Stimulated activated CD8-positive, alpha-beta memory T cell treated with anti-CD3 and anti-CD28 coated beads, Interleukin-4, amount 100 ng/mL, for 1 hour (primary cell): Measurements from ENCODE around the gene CFAP97D1.
A peak's percentile ranks its signal among the peaks of the same experiment; 100 is the strongest.

Experiments used
- DNase-seq, 2 donors: peaks; one replicate each; pipeline ENCODE4 v3.0.0-alpha.2; 2020; ENCODE audit warnings: low read depth in 2 of 2, low spot score in 1 of 2

CFAP97D1 gene

GRCh38 chr17:43780135-43780534, at the start of gene CFAP97D1:
CFAP97D1 (plus strand) TSS chr17:43780435; CDS start chr17:43780463, 28 bp downstream.
- no peak for DNase-seq

GRCh38 chr17:43732958-43733357, 47.3 kb upstream of the CFAP97D1 start:
- DNase-seq: no peak

GRCh38 chr17:43733956-43734355, 46.3 kb upstream of the CFAP97D1 start:
- DNase-seq: no peak

- DNase-seq: no peak
Observed at GRCh38 chr17:43734376-43734775, 45.9 kb upstream of the CFAP97D1 start.

GRCh38 chr17:43736389-43736788, 43.8 kb upstream of the CFAP97D1 start:
- DNase-seq: no peak

- DNase-seq: no peak
Observed at GRCh38 chr17:43737722-43738121, 42.5 kb upstream of the CFAP97D1 start.

GRCh38 chr17:43740541-43740940, 39.7 kb upstream of the CFAP97D1 start:
- no peak for DNase-seq

GRCh38 chr17:43741636-43742035, 38.6 kb upstream of the CFAP97D1 start:
- no peak for DNase-seq

- no peak for DNase-seq
Observed at GRCh38 chr17:43745541-43745940, 34.7 kb upstream of the CFAP97D1 start.

GRCh38 chr17:43750153-43750552, 30.1 kb upstream of the CFAP97D1 start:
- DNase-seq: no peak

- DNase-seq: no peak
Observed at GRCh38 chr17:43753493-43754129, 26.6 kb upstream of the CFAP97D1 start.

- DNase-seq: no peak
Observed at GRCh38 chr17:43754947-43755346, 25.3 kb upstream of the CFAP97D1 start.

- no peak for DNase-seq
Observed at GRCh38 chr17:43755389-43755875, 24.8 kb upstream of the CFAP97D1 start.

- DNase-seq: no peak
Observed at GRCh38 chr17:43756201-43756600, 24.0 kb upstream of the CFAP97D1 start.

GRCh38 chr17:43757171-43757660, 23.0 kb upstream of the CFAP97D1 start:
- DNase-seq: no peak

GRCh38 chr17:43758086-43758485, 22.1 kb upstream of the CFAP97D1 start:
- no peak for DNase-seq

GRCh38 chr17:43758497-43759174, 21.6 kb upstream of the CFAP97D1 start, which contains the start of gene SOST:
SOST (minus strand) TSS chr17:43758791; CDS start chr17:43758741, 50 bp downstream.
- DNase-seq: no peak

GRCh38 chr17:43759836-43760235, 20.4 kb upstream of the CFAP97D1 start:
- no peak for DNase-seq

- peak; percentile 70 to 71 for DNase-seq
Observed at GRCh38 chr17:43760254-43760852, 19.9 kb upstream of the CFAP97D1 start.

GRCh38 chr17:43766413-43767052, 13.7 kb upstream of the CFAP97D1 start:
- peak in 1 of 2 donors; percentile 14 for DNase-seq

GRCh38 chr17:43767053-43767712, 13.1 kb upstream of the CFAP97D1 start:
- no peak for DNase-seq
